EL (cell line): ENCODE data around the gene SPACA9.

ENCODE experiments used
- DNase-seq: peaks from one replicate; pipeline ENCODE4 v3.0.0-alpha.2; 2016

The SPACA9 gene

DNA sequence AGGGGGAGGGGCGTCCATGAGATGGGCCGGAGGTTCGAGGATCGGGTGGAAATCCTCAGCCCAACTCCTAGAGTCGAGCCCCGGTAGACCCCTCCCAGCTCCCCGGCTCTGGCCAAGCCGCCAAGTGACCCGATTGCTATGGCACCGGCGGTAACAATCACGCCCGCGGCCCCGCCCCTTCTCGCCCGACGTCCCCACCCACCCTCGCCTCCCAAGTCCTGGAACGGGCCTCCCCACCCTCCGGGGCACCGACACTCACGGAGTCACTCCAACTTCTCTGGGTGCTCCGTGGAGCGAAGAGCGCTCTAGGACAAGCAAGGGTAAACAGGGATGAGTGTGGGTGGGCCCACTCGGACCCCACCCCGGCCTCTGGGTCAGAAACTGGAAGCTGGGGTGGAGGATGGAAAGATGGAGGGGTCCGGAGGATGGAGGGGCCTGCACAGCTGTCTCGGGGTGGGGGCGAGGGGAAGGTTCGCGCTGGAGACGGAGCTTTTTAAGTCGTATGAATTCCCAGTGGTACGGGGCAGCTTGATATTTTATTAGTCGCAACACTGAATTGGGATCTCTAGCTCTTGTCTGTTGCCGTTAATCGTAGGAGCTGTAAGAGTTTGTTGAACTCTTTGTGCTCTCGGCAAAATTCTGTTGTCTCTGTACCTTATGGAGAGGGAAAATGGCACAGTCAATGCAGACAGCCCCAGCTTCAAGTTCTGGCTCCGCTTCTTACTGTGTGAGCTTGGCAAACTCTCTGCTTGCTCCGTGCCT is at the start of gene SPACA9:
Gene SPACA9, plus strand, starts transcription at position 204 of the 762 bp plus-strand sequence. CDS start 5,050 bp downstream, outside the sequence.
- peak; percentile 62 for DNase-seq

GRCh38 chr9:132832171-132832881 is 46.4 kb upstream of the SPACA9 start:
- no peak for DNase-seq

DNA sequence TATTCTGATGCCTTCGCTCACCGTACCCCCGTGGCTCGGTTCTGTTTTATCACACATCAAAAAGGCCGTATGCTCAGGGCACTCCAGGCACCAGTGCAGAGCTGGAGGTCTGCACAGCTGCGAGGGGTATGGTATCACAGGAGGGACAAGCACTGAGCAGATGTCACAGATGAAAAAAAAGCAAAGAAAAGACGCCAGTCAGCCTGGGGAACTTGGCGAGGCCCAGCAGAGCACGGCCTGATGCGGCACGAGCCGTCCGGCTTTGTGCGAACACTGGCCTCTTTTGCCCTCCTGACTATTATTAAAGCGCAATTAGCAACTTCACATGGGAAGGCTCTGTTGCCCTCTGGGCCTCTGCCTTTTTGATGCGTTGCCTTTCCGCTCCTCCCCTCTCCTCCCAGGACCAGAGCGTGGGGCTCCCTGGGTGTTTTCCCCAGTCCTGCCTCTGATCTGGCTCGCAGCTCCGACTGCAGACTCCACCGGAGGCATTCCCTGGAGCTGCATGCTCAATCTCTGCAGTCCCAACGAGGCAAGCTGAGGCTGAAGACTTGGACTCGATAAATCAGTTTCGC is 45.1 kb upstream of the SPACA9 start:
- DNase-seq, result no peak

DNA sequence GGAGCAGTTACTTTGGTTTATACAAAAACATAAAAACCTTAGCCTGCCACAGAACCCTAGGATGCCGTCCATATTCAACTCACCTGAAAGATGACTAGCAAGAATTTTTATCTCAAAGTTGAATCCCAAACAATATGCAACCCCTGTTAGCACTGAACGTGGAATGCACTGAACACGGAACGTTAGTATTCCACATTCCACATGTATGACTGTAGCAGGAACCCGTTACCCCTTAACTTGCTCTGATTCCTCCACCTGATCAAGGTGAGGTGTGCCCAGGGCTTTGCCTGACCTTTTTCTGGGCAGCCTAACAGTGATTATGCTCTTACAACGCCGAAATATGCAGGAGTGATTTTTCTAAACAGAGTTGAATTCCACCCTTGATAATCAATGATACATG is 44.4 kb upstream of the SPACA9 start:
- DNase-seq, result no peak

GRCh38 chr9:132837501-132838286 is 41.0 kb upstream of the SPACA9 start:
- DNase-seq, result no peak

- DNase-seq, result no peak
Observed at GRCh38 chr9:132838291-132838690, 40.4 kb upstream of the SPACA9 start.

- peak; percentile 22 for DNase-seq
Observed at GRCh38 chr9:132840980-132841379, 37.7 kb upstream of the SPACA9 start.

GRCh38 chr9:132842124-132843044 is 36.3 kb upstream of the SPACA9 start:
- no peak for DNase-seq

GRCh38 chr9:132846109-132846917 is 32.4 kb upstream of the SPACA9 start:
- no peak for DNase-seq

- no peak for DNase-seq
Observed at GRCh38 chr9:132846918-132847515, 31.7 kb upstream of the SPACA9 start.

DNA sequence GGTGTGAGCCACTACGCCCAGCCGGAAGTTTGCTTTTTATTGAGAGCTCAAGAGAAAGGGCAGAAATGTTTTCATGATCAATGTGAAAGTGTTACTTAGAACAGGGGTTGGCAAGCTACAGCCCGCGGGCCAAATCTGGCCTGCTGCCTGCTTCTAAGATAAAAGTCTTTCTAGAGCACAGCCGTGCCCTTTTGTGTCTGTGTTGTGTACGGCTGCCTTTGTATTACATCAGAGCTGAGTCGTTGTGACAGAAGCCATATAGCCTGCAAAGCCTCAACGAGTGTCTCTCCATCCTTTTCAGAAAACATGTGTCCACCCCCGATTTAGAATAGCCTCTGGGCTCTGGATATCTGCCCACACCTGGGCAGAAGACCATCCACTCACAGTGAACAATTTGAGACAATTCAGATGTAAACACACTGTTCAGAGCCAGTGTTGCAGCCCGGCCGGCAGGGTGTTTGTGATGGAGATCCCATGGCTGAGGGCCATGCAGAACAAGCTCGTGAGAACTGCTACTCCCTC is 29.5 kb upstream of the SPACA9 start:
- DNase-seq, result no peak

- no peak for DNase-seq
Observed at GRCh38 chr9:132853482-132853881, 25.2 kb upstream of the SPACA9 start.

GRCh38 chr9:132854832-132855231 is 23.9 kb upstream of the SPACA9 start:
- DNase-seq, result no peak

- no peak for DNase-seq
Observed at GRCh38 chr9:132855904-132856303, 22.8 kb upstream of the SPACA9 start.

GRCh38 chr9:132857031-132857430 is 21.7 kb upstream of the SPACA9 start:
- DNase-seq, result peak; percentile 21

DNA sequence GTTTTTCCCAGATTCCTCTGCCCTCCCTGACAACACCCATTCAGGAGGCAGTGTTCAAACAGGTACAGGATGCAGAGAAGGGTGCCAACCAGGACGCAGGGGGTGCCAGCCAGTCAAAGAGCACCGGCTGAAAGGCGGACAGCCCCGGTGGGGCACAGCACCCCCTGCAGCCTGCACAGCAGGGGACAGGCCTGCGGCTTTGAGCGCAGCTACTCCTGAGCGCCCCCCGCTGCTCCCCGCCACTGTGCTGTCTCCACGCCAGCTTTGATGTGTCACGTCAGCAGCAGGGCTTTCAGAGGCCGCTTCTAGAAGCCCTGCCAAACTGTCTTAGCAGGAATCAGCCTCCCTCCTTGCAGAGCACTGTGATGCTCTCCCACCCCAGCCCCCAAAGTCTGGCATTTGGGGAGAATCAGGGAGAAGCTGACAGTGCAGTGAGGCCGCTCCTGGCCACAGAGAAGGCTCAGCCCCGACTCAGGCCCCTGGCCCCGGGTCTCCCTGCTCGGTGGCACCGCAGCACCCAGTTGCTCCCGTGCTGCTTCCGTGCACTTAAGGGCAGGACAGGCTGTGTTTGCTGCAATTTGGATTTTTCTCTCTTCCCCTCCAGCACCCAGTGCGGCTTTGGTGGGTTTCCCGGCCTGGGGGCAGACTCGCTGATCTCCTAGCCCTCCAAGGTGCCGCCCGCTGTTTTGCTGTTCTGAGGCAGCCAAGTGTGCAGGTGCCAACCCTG is 20.9 kb upstream of the SPACA9 start:
- DNase-seq, result no peak

DNA sequence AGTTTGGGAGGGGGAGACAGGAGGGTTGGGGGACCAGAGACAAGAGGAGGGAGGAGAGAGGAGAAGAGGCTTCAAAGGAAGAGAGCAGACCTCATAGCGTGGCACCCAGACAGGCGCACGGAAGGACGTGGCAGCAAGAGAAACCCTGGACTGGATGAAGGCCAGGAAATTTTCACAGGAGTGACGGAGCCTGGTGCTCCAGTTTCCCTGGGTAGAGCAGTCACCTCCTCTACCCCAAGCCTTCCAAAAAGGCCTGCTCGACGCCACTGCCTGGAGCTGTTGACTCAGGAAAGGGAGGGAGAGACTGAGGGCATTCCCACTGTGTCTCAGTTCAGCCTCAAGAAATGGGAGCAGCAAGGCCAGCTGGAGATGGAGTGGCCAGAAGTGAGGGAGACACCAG is 19.9 kb upstream of the SPACA9 start:
- DNase-seq, result no peak

GRCh38 chr9:132861666-132862065 is 17.0 kb upstream of the SPACA9 start:
- no peak for DNase-seq

DNA sequence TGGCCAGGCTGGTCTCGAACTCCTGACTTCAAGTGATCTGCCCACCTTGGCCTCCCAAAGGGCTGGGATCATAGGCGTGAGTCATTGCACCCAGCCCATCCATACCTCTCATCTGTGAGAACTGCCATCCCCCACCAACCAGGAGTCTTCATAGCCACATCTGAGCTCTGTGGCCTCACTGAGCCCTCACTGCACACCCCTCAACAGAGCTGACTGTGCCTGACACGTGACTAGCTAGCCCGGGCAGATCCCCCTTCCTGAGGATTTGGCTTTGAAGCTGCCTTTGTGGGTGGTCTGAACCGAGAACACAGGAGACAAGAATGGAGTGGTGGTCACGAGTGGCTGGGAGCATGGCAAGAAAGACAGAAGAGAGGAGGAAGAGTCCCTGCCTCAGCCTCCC is 16.2 kb upstream of the SPACA9 start:
- DNase-seq, result no peak

DNA sequence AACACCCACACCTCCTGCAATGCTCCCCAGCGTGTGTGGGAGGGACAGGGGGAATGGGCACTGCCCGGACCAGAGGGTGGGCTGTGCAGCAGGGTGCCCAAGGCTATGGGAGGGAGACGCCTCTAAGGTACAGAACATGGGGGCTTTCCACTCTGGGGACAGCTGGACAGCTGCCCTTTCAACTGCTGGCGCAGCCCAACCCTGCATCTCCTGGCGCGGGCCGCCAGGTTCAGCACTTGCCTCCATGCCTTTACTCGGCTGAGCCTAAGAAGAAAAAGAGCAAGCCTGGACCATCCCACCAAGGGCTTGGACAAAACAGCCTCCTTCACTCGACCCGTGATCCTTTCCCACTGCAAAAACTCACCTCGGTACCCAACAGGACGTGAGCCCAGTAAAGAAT is 15.6 kb upstream of the SPACA9 start:
- DNase-seq, result no peak
